Measurements from ENCODE around the gene ADAP1. TPM values are rescaled to one million over a fixed set of nuclear protein-coding genes. Genes with fewer than 3 reads are reported as not detected.

ADAP1 gene
- total RNA-seq, 1 experiment from 2014 or later, result 16.4 TPM

GRCh38 chr7:919114-919442 lies 35.4 kb downstream of the ADAP1 start:
- peaks cover 16% of the 10 kb centered on the region for H3K4me1 ChIP-seq (ENCODE audit: insufficient read depth, low read length, poor library complexity, severe bottlenecking)
- H3K27ac ChIP-seq (ENCODE audit: low read depth, low read length, poor library complexity, severe bottlenecking), result no peak overlapping the region
- BruUV-seq (replicated peaks), result no TSS peak
- no peaks in the 10 kb centered on the region for H3K9me3 ChIP-seq (ENCODE audit: low read depth, low read length, poor library complexity, severe bottlenecking)
- ChIA-PET CTCF (no interaction called here), POLR2A (ENCODE audit: low non-redundant PET) (no interaction called here)
- TF ChIP-seq EZH2 (IDR thresholded peaks at IDR 0.05; ENCODE audit: borderline replicate concordance, low read depth, low read length, poor library complexity, severe bottlenecking), result no peak
- TF ChIP-seq, protein P1, sequence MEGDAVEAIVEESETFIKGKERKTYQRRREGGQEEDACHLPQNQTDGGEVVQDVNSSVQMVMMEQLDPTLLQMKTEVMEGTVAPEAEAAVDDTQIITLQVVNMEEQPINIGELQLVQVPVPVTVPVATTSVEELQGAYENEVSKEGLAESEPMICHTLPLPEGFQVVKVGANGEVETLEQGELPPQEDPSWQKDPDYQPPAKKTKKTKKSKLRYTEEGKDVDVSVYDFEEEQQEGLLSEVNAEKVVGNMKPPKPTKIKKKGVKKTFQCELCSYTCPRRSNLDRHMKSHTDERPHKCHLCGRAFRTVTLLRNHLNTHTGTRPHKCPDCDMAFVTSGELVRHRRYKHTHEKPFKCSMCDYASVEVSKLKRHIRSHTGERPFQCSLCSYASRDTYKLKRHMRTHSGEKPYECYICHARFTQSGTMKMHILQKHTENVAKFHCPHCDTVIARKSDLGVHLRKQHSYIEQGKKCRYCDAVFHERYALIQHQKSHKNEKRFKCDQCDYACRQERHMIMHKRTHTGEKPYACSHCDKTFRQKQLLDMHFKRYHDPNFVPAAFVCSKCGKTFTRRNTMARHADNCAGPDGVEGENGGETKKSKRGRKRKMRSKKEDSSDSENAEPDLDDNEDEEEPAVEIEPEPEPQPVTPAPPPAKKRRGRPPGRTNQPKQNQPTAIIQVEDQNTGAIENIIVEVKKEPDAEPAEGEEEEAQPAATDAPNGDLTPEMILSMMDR (conservative IDR thresholded peaks at IDR 0.05; ENCODE audit: low read depth, low read length), result no peak
- H3K4me3 ChIP-seq (ENCODE audit: low read depth, low read length, poor library complexity, severe bottlenecking), result no peak overlapping the region
- no peak for DNase-seq (ENCODE audit: low spot score)
- no peaks in the 10 kb centered on the region for H3K27me3 ChIP-seq (replicated peaks; ENCODE audit: insufficient read depth, low read depth, low read length, poor library complexity)
- H3K36me3 ChIP-seq (ENCODE audit: insufficient read depth, low read length, poor library complexity, severe bottlenecking), result no peaks in the 10 kb centered on the region
- intact Hi-C loops (cut with micrococcal nuclease; ENCODE audit: unreplicated experiment), result no loop called here

DNA sequence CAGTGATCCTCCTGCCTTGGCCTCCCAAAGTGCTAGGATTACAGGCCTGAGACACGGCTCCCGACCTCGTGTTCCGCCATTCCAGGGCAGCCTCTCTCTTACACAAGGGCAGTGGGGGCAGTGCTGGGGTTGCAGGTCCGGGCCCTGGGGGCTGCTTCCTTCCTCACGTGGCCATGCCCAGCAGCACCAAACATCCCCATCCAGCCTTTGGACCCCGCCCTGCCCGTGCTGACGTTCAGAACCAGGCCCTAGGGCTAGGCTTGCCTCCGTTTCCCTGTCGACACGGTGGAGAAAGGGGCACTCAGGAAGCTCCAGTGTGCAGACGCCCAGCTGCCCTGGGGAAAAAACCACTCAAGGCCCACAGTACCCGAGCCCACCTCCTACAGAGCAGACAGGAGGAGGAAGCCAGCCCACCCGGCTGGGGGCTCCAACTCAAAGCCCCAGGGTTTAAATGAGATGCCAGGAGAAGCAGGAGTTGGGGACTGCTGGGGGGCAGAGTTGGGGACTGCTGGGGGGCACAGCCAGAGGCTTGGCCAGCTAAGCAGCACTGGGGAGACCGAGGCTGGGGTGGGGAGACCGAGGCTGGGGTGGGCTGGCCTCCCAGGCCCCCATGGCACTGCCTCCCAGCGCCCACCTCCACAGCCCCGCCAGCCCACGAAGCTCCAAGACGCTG lies 35.9 kb downstream of the ADAP1 start:
- H3K27ac ChIP-seq (ENCODE audit: low read depth, low read length, poor library complexity, severe bottlenecking), result no peak overlapping the region
- ChIA-PET POLR2A (ENCODE audit: low non-redundant PET) (no interaction called here), CTCF (no interaction called here)
- peaks cover 15% of the 10 kb centered on the region for H3K4me1 ChIP-seq (ENCODE audit: insufficient read depth, low read length, poor library complexity, severe bottlenecking)
- no TSS peak for BruUV-seq (replicated peaks)
- no peaks in the 10 kb centered on the region for H3K27me3 ChIP-seq (replicated peaks; ENCODE audit: insufficient read depth, low read depth, low read length, poor library complexity)
- H3K4me3 ChIP-seq (ENCODE audit: low read depth, low read length, poor library complexity, severe bottlenecking), result no peak overlapping the region
- H3K9me3 ChIP-seq (ENCODE audit: low read depth, low read length, poor library complexity, severe bottlenecking), result no peaks in the 10 kb centered on the region
- TF ChIP-seq EZH2 (IDR thresholded peaks at IDR 0.05; ENCODE audit: borderline replicate concordance, low read depth, low read length, poor library complexity, severe bottlenecking), result no peak
- TF ChIP-seq, protein P1 (conservative IDR thresholded peaks at IDR 0.05; ENCODE audit: low read depth, low read length), result no peak
- DNase-seq (ENCODE audit: low spot score), result no peak
- H3K36me3 ChIP-seq (ENCODE audit: insufficient read depth, low read length, poor library complexity, severe bottlenecking), result no peaks in the 10 kb centered on the region
- intact Hi-C loops (cut with micrococcal nuclease; ENCODE audit: unreplicated experiment), result no loop called here

GRCh38 chr7:918118-918425 lies 36.4 kb downstream of the ADAP1 start:
- no TSS peak for BruUV-seq (replicated peaks)
- Histone ChIP-seq H3K27ac (ENCODE audit: low read depth, low read length, poor library complexity, severe bottlenecking) (no peak overlapping the region), H3K4me1 (ENCODE audit: insufficient read depth, low read length, poor library complexity, severe bottlenecking) (peaks cover 10% of the 10 kb centered on the region), H3K9me3 (ENCODE audit: low read depth, low read length, poor library complexity, severe bottlenecking) (no peaks in the 10 kb centered on the region), H3K36me3 (ENCODE audit: insufficient read depth, low read length, poor library complexity, severe bottlenecking) (no peaks in the 10 kb centered on the region), H3K4me3 (ENCODE audit: low read depth, low read length, poor library complexity, severe bottlenecking) (no peak overlapping the region), H3K27me3 (replicated peaks; ENCODE audit: insufficient read depth, low read depth, low read length, poor library complexity) (no peaks in the 10 kb centered on the region)
- TF ChIP-seq, protein P1 (conservative IDR thresholded peaks at IDR 0.05; ENCODE audit: low read depth, low read length), result no peak
- no peak for TF ChIP-seq EZH2 (IDR thresholded peaks at IDR 0.05; ENCODE audit: borderline replicate concordance, low read depth, low read length, poor library complexity, severe bottlenecking)
- intact Hi-C loops (cut with micrococcal nuclease; ENCODE audit: unreplicated experiment), result no loop called here
- ChIA-PET POLR2A (ENCODE audit: low non-redundant PET) (no interaction called here), CTCF (no interaction called here)
- no peak for DNase-seq (ENCODE audit: low spot score)

Data from A673 (cell line).